Hepatocyte (in vitro differentiated cells): ENCODE measurements around the gene BPIFA1. TPM values are rescaled to one million over a fixed set of nuclear protein-coding genes. Genes with fewer than 3 reads are reported as not detected.

Experiments used
- DNase-seq: peaks from one replicate; pipeline ENCODE4 v3.0.0-alpha.2; 2016; ENCODE audit warnings: low spot score
- H2AFZ ChIP-seq: fragments of 200-600 bp; sonication (generic); 2 replicates; pipeline ENCODE4 v1.6.0; 2016; ENCODE audit warnings: antibody characterized with exemption, mild to moderate bottlenecking
- H3K27ac ChIP-seq: fragments of 200-600 bp; sonication (generic); 2 replicates; pipeline ENCODE4 v1.5.1; 2016; ENCODE audit warnings: mild to moderate bottlenecking
- H3K27me3 ChIP-seq: fragments of 200-600 bp; sonication (generic); 2 replicates; pipeline ENCODE4 v1.6.1; 2016
- H3K36me3 ChIP-seq: fragments of 200-600 bp; sonication (generic); replicated peaks from 2 replicates; pipeline ENCODE4 v1.5.1; 2016; ENCODE audit warnings: low read depth; ENCODE audit not compliant: insufficient read depth
- H3K4me1 ChIP-seq: fragments of 200-600 bp; sonication (generic); 2 replicates; pipeline ENCODE4 v1.5.1; 2016; ENCODE audit warnings: mild to moderate bottlenecking, moderate library complexity; ENCODE audit not compliant: insufficient read depth
- H3K4me2 ChIP-seq: fragments of 200-600 bp; sonication (generic); 2 replicates; pipeline ENCODE4 v1.6.0; 2016
- H3K4me3 ChIP-seq: fragments of 200-600 bp; sonication (generic); 2 replicates; pipeline ENCODE4 v1.5.1; 2016; ENCODE audit warnings: mild to moderate bottlenecking
- H3K79me2 ChIP-seq: fragments of 200-600 bp; sonication (generic); 2 replicates; pipeline ENCODE4 v1.6.0; 2017; ENCODE audit warnings: mild to moderate bottlenecking
- H3K9me2 ChIP-seq: fragments of 200-600 bp; sonication (generic); replicated peaks from 2 replicates; pipeline ENCODE4 v1.6.0; 2017; ENCODE audit warnings: mild to moderate bottlenecking; ENCODE audit not compliant: insufficient read depth
- H3K9me3 ChIP-seq: fragments of 200-600 bp; sonication (generic); 2 replicates; pipeline ENCODE4 v1.5.1; 2016; ENCODE audit warnings: low read depth, mild to moderate bottlenecking
- H4K20me1 ChIP-seq: fragments of 200-600 bp; sonication (generic); 2 replicates; pipeline ENCODE4 v1.6.0; 2016; ENCODE audit warnings: mild to moderate bottlenecking; ENCODE audit not compliant: insufficient read depth, poor library complexity, severe bottlenecking
- EZH2 ChIP-seq: fragments of 200-600 bp; sonication (generic); IDR thresholded peaks from 2 replicates; pipeline ENCODE4 v1.6.1; 2016; ENCODE audit warnings: antibody characterized with exemption, mild to moderate bottlenecking, borderline replicate concordance
- EZH2phosphoT487 ChIP-seq: fragments of 200-600 bp; sonication (generic); IDR thresholded peaks from one replicate; pipeline ENCODE4 v1.6.1; 2018; ENCODE audit warnings: antibody characterized with exemption, mild to moderate bottlenecking, low read depth, moderate library complexity; ENCODE audit not compliant: unreplicated experiment, severe bottlenecking
- WGBS: methylation state at CpG from one replicate; pipeline ENCODE4 v1.1.6; 2016; ENCODE audit warnings: low lambda C conversion rate; ENCODE audit errors: missing lambda C conversion rate; 5-methylcytosine and 5-hydroxymethylcytosine counted together
- polyA plus RNA-seq: library from polyadenylated mRNA; unstranded; fragments of >200 nt; fragmentation: Nextera tagmentation; extraction: Ambion mirVana; gene quantifications from 2 replicates; pipeline ENCODE4 v1.2.1, GENCODE V29; 2016
- total RNA-seq: library from RNA; depleted of rRNA; stranded (reverse); fragments of >200 nt; gene quantifications from 2 replicates; pipeline ENCODE4 v1.2.3, GENCODE V29; 2014
- TF ChIP-seq, protein P1 (sequence below): fragments of 200-600 bp; sonication (generic); IDR thresholded peaks from 2 replicates; pipeline ENCODE4 v1.5.1; 2016; ENCODE audit warnings: antibody characterized with exemption, mild to moderate bottlenecking; ENCODE audit not compliant: poor library complexity

Gene BPIFA1
- total and polyA plus RNA-seq, 2 experiments from 2014 or later: not detected

DNA sequence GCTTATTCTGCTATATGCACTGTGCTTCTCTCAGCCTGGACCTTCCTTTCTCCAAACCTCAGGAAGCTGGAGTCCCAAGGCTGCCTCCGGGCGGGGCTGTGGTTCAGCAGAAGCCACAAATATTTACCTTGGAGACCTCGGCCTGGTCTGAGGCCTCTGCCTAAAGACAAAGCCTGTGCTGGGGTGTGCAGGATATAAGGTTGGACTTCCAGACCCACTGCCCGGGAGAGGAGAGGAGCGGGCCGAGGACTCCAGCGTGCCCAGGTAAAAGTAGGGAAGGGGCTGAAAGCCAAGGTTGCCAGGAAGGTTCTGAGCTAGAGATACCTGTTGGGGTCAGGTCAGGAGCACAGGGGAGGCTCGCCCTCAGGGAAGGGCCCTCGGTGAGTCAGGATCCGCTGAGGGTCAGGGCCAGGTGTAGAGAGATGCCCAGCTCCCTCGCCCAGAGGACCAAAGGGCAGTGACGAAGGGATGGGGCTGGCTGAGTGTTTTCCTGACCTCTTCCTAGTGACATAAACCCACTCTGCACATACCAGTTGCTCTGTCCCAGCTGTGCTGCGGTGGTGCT is 47.3 kb downstream of the BPIFA1 start, which contains the start of gene BPIFB1:
Gene BPIFB1 (plus strand): TSS at position 224 of the 565 bp plus-strand sequence. CDS start 2,860 bp downstream, outside the sequence.
- Histone ChIP-seq H3K27ac (no peak within 1 kb of the TSS), H3K9me2 (no peaks in the 10 kb centered on the region), H2AFZ (no peak within 1 kb of the TSS), H4K20me1 (no peaks in the 10 kb centered on the region), H3K4me1 (no peaks in the 10 kb centered on the region), H3K4me2 (no peak within 1 kb of the TSS), H3K36me3 (no peaks in the 10 kb centered on the region), H3K79me2 (no peaks in the 10 kb centered on the region), H3K9me3 (no peaks in the 10 kb centered on the region), H3K4me3 (no peak within 1 kb of the TSS), H3K27me3 (peaks cover 28% of the 10 kb centered on the region)
- WGBS: 82% methylated on average over 13 of the region's 13 CpGs
- TF ChIP-seq, protein P1, sequence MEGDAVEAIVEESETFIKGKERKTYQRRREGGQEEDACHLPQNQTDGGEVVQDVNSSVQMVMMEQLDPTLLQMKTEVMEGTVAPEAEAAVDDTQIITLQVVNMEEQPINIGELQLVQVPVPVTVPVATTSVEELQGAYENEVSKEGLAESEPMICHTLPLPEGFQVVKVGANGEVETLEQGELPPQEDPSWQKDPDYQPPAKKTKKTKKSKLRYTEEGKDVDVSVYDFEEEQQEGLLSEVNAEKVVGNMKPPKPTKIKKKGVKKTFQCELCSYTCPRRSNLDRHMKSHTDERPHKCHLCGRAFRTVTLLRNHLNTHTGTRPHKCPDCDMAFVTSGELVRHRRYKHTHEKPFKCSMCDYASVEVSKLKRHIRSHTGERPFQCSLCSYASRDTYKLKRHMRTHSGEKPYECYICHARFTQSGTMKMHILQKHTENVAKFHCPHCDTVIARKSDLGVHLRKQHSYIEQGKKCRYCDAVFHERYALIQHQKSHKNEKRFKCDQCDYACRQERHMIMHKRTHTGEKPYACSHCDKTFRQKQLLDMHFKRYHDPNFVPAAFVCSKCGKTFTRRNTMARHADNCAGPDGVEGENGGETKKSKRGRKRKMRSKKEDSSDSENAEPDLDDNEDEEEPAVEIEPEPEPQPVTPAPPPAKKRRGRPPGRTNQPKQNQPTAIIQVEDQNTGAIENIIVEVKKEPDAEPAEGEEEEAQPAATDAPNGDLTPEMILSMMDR: no peak
- no peak for TF ChIP-seq EZH2phosphoT487
- TF ChIP-seq EZH2: no peak
- DNase-seq: no peak

DNA sequence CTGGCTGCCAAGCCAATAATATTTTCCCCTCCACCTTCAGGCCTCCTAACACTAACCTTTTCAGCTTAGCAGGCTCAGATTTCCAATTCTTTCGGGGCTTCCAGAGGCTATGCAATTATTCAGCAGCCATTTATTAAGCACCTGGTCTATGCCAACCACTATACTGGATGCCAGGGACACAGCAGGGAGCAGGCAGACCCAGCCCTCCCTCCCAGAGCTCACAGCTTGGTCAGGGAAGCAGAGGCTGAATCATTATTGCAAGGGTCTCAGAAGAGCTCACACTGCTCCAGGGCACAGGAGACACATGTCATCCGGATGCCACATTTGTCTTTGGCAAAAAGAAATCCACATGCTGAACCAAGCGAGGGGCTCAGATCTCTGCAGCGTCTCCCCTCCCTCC is 48.5 kb downstream of the BPIFA1 start:
- H3K4me2 ChIP-seq: no peak overlapping the region
- WGBS: 86% methylated on average over 4 of the region's 4 CpGs
- no peak overlapping the region for H3K4me3 ChIP-seq
- no peaks in the 10 kb centered on the region for H3K9me2 ChIP-seq
- TF ChIP-seq, protein P1: no peak
- TF ChIP-seq EZH2 (no peak), EZH2phosphoT487 (no peak)
- H2AFZ ChIP-seq: no peak overlapping the region
- H3K9me3 ChIP-seq: no peaks in the 10 kb centered on the region
- no peaks in the 10 kb centered on the region for H3K79me2 ChIP-seq
- no peaks in the 10 kb centered on the region for H3K4me1 ChIP-seq
- no peak overlapping the region for H3K27ac ChIP-seq
- H3K27me3 ChIP-seq: peaks cover 31% of the 10 kb centered on the region
- no peaks in the 10 kb centered on the region for H4K20me1 ChIP-seq
- no peak for DNase-seq
- H3K36me3 ChIP-seq: no peaks in the 10 kb centered on the region

DNA sequence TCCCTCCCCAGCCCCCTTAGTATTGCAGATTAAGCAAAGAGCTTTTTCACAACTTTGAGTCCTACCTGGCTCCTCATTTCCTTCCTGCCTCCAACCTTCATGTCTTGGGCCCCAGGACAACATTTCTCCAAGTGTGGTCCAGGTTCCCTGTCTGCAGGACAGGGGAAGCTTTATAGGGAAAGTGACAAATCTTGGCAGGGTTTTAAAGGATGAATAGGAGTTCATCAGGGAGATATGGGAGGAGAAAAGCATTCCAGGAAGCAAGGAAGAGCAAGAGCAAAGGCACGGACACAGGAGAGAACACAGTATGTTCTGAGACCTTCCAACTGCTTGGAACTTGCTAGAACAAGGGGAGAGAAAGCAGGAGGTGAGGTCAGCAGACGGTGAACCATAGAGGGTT is 49.1 kb downstream of the BPIFA1 start:
- Histone ChIP-seq H3K27ac (no peak overlapping the region), H3K79me2 (no peaks in the 10 kb centered on the region), H3K9me3 (no peaks in the 10 kb centered on the region), H3K27me3 (peaks cover 31% of the 10 kb centered on the region), H3K4me3 (no peak overlapping the region), H3K36me3 (no peaks in the 10 kb centered on the region), H4K20me1 (no peaks in the 10 kb centered on the region), H3K4me1 (no peaks in the 10 kb centered on the region), H3K9me2 (no peaks in the 10 kb centered on the region), H2AFZ (no peak overlapping the region), H3K4me2 (no peak overlapping the region)
- 62% methylated on average over 2 of the region's 2 CpGs for WGBS
- no peak for TF ChIP-seq EZH2phosphoT487
- no peak for TF ChIP-seq EZH2
- TF ChIP-seq, protein P1: no peak
- no peak for DNase-seq
